GM21619 (cell line): ENCODE measurements around the gene HOXA13.

Source experiments
- ATAC-seq: cut with Tn5 transposase; IDR thresholded peaks from one replicate; pipeline ENCODE4 v1.9.1; 2021; ENCODE audit not compliant: unreplicated experiment

HOXA13 gene

DNA sequence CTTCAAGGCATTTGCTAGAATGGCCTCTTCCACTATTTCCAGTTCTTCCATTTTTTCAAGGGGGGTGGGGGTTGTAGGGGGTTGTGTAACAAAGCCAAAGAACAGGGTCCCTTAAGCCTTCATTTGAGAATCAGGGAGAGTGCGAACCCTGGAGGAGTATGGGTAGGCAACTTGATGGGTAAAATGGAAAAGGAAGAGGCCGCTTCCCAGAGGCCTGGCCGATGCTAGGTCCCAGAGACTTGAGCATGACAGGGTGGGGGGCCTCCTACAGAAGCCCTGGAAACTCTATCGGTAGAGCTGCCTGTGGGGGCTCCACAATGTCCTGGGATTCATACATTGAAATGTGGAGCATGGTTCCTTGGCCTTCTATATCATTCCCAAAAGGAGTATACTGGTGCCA is 9.1 kb upstream of the HOXA13 start:
- ATAC-seq = no peak

DNA sequence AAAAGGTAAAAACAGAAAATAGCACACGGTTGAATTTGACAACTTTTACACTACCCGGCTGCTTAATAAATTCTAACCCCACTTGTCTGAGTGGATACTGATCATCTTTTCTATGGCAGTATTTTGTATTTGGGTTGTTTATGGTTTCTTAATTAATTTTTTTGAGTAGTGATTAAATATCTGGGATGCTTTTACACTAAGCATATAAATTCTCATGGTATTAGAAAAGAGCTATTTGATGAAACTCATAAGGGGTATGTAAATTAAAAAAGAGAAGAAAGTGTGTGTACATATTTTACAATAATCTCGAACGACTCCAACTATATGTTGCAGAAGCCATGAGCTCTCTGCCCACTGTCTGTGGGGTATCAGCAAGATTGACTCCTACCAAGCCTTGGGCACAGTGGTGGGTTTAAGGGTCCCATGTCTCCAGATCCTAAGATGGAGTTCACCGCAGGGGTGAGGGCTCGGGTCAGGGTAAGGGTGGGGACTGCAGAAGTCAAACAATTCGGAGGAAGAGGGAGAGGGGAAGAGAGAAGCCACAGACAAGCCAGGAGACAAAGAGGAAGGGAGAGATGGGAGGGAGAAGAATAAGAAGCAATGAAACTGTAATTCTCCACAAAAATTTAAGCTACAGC is 7.6 kb upstream of the HOXA13 start:
- no peak for ATAC-seq

DNA sequence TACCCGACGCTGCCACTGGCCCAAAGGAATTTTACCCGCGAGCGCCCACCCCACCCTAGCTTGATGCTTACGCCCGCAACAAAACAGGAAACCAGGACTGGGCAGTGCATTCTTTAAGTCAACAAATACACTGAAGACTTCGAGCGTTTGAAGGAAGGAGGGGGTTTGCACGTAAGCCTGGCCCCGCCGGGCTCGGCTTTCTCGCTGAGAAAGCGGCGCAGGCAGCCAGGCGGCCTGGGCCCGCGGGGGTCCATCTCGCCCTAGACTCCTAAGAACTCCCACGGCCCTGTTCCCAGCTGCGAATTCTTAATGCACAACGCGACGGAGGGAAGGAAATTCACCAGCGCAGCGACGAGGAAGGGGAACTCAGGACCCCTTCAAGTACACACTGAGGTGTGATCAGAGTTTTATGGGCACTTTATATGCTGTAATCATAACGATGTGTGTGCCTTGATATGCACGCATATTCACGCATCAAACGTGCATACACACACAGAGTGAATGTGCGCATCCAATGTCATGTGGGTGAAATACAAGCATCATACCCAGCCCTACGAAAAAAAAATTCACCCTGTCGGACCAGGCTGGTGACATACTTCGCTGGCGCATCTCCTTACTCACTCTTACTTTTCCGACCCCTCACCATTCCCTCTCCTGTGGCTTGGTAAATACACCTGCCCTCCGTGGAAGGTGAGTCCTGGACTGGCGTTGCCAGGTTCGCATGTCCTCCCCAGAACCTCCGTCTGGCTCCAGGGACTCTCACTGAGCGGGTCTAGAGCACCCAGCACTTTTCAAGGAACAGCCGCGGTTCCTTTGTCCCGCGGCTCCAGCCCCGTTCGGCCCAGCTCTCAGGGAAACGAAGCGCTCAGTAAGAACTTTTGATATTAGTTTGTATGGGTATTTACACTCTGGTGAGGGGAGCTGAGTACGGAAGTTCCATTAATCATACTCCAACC is 5.7 kb upstream of the HOXA13 start:
- no peak for ATAC-seq

DNA sequence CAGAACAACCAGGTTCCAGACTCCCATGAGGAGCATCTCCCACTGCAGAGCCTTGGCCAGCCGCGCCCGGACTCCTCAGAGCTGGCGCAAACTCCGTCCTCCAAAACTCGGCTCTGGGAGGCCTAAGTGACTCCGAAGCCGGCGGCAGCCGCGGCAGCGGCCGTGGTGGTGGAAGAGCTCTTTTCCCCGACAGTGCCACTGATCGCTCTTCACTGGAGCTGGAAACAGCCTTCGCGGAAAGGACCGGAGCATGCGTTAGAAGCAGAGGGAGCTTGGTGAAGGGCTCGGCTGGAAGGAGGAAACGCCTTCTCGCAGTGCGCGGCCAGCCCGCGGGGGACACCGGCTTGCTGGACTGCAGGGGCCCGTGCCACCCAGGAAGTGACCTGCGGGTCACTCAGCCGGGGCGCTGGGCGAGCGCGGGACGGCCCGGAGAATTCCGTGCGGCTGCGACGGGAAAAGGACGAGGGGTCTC is 5.0 kb upstream of the HOXA13 start:
- no peak for ATAC-seq

- no peak for ATAC-seq
Measured at GRCh38 chr7:27203964-27204594, 4.2 kb upstream of the HOXA13 start.

DNA sequence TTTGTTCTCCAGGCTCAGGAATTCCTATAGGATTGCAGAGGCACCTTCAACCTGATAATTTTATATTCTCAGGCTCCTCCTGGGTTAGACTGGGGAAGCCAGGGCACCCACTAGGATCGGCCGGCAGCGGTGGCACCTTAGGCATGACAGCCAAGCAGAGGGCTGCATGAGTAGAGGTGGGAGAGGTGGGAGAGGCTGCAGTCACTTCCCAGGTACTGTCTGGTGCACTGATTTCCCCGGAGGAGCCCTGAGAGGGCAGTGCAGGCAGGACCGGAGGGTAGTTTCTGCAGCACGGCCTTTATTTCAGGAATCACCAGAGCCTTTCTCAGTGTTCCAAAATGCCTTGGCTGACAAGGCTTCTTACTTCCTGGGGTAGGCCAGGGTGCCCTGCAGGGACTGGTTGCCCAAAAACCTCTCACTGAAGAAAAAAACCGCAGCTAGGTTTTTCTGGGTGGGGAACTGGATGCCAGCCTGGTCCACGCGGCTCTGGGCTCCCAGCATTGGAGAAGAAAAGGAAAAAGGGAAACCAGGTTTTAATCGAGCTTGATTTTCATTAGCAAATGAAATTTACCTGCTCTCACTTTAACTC is 3.6 kb upstream of the HOXA13 start:
- no peak for ATAC-seq

GRCh38 chr7:27202862-27203134 is 2.9 kb upstream of the HOXA13 start:
- ATAC-seq = no peak

DNA sequence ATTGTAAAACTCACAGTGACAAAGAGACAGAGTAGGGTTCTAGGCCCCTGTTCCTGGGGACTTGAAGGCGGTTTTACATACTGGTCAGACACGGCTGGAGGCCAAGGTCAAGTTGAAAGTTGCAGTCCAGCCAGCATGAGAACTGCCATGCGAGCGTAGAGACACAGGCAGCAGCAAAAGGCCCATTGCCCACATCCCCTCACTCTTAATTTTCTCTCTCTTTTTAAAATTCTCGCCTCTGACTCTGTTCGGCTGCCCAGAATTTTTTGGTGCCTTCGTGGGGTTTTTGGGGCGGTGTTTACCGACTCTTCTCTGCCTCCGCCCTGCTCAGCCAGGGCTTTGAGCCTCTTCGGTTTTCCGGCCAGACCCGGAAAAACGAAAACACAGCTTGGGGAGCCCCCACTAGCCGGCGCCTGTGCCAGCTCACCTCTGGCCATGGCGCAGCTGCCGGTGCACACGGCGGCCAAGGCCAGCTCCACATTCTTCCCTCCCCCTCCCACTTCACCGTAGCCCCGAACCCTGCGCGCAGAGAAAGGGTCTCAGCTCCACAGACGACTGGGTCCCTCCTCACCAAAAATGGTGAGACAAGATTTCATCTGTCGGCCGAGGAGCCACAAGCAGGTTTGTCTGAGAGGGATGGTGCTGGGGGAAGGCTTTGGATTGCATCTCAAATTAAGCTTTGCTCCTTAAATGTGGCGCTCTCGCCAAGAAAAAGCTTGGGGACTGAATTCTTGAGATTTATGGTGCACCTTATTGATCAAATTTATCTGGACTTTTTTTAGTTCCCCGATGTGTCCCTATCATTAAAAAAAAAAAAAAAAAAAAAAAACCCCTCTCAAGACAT is 2.3 kb upstream of the HOXA13 start:
- ATAC-seq = no peak

GRCh38 chr7:27201580-27202017 is 1.7 kb upstream of the HOXA13 start:
- no peak for ATAC-seq

DNA sequence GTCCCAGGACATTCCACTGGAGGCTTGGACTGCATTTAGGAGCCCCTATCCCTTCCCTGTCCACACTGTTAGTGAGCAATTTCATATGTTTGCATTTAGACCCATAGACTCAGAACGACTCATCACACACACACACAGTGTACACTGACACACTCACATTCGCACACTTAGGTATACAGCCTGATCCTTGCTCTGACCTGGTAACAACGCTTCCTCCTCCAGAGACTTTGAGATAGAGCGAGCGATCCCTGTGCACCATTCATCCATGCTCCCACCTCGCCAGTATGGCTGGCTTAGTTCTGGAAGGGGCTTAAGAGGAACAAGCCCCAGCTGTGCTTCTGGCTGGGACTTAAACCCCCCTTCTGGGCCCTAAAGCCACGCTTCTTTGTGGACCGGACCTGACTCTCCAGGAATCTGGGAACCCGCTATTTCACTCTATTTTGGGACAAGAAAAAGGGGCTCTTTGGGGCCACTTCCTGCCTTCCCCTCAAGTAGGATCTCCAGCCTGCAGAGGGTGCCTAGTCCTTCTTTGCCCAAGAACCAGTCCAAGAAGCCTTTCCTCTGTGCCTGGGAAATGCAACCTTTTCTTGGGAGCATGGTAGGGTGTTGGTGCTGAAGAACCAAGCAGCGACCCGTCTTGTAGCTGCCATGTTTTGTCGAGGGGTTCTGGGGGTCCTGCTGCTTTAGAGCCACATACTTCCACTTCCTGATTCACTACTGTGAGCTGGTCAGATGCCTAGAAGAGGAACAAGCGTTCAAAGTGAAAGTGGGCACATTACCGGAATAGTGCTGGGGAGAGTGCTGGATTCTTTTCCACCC is 1.1 kb upstream of the HOXA13 start:
- no peak for ATAC-seq

GRCh38 chr7:27198871-27199801 is 755 bp downstream of the HOXA13 start:
- ATAC-seq = no peak

DNA sequence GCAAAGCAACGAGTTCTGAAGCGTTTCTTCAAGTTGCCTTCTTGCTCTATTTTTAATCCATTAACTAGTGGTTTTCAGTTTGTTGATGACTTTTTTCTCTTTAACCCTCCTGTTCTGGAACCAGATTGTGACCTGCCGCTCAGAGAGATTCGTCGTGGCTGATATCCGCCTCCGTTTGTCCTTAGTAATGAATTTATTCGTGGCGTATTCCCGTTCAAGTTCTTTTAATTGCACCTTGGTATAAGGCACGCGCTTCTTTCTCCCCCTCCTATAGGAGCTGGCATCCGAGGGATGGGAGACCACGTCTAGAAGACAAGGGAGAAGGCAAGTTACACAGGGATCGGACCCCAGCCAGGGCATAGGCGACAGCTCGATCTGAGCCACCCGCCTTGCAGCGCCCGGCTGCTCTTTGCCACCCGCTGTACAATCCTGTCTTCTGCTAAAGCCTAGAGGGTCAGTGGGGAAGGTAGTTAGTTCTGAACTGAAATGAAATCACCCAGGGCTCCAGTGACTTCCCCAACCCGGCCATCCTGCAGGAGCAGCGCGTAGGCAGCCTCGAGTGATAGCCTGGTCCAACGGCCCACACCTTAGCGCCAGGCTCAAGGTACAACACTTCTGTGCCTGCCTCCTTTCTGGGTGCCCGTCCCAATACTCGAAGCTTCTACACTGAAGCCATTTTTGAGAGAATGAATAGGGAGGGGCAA is 1.6 kb downstream of the HOXA13 start:
- ATAC-seq = no peak

- no peak for ATAC-seq
Measured at GRCh38 chr7:27197137-27198042, 2.5 kb downstream of the HOXA13 start.

DNA sequence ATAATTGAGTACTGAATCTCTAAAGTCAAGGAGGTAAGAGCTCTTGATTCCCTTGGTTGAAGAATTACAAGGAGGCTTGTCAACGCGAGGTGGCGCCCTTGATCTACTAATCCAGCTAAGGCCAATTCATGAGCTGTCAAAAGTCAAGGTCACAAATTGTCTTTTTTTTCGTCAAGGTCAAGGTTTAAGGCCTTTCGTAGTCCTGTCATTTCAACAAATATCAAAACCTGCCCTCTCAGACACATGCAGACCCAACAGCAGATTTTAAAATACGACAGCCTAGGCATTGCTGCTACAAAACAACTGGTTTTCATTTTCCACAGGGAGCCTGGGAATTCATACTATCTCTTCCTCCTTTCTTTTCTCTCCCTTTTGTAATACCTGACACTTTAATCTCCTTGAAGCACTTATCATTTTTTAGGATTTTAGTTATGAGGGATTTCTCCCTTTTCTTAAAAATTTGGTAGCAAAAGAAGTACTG is 3.6 kb downstream of the HOXA13 start:
- no peak for ATAC-seq

DNA sequence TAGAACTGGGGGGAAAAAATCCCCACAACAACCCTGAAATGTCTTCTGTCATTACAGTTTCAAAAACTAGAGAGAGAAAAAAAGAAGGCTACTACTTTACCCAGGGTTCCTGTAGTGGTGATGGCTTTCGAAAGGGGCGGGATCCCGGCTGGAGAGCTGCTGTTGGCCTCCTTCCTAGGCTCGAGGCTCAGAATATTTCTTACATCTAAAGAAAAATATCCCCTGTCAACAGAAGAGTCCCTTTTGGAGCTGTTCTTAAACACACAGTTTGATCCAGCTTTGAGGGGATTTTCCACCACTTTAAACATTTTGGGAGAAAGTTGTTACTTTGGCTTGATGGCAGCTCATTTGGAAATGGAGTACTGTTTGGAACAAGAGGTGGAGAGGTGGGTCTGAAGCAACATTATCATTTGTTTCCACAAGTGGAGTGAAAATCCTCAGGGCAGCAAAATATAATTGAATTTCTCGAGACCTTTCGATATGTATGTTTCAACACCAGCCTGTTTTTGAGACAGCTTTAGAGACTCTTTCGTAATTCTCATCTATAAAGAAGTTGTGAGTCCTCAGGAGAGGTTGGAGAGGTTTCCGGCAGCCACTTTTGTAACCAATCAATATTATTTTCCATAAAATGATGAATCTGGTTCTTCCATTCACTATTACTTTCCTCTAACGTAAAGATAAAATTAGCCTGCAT is 5.1 kb downstream of the HOXA13 start:
- no peak for ATAC-seq

DNA sequence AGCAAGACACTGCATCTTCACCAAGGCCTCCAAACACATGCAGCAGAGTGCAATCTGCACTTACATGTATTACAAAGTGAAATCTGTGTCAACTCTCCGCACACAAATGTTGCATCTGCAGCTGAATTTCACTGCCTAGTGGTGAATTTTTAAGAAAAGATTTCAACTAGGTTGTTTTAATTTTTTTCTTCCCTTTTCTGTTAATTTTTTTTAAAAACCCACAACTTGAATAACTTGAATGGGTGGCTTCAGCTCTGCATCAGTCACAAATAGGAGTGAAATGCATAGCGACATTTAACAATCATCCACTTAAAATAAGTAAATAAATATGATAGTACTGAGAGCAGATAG is 5.9 kb downstream of the HOXA13 start:
- no peak for ATAC-seq
